Keratinocyte (primary cell): ENCODE measurements around the gene FCRL5. TPM values are rescaled to one million over a fixed set of nuclear protein-coding genes. Genes with fewer than 3 reads are reported as not detected.

Experiments
- DNase-seq: peaks from one replicate; pipeline ENCODE4 v3.0.0-alpha.2; 2011; ENCODE audit warnings: low read depth, missing footprints, low spot score
- FAIRE-seq: peaks from 2 replicates; lab custom pipeline; 2011; peaks lifted over from hg19 to GRCh38; lab: Jason Lieb, UNC
- H2AFZ ChIP-seq: 2 replicates; pipeline ENCODE4 v1.6.0; 2012; ENCODE audit warnings: low read length, control low read depth, inconsistent platforms; ENCODE audit not compliant: control insufficient read depth
- H3K27ac ChIP-seq: 2 replicates; pipeline ENCODE4 v1.5.1; 2011; ENCODE audit warnings: low read length; ENCODE audit not compliant: control insufficient read depth, insufficient read depth
- H3K27me3 ChIP-seq: 3 replicates; pipeline ENCODE4 v1.6.0; 2011; ENCODE audit warnings: low read length; ENCODE audit not compliant: control insufficient read depth, insufficient read depth; ENCODE audit errors: extremely low read depth
- H3K36me3 ChIP-seq, 2 experiments: 2 replicates in 1 of 2; 3 replicates in 1 of 2; pipeline ENCODE4 v1.5.1; 2011; ENCODE audit warnings: low read length in 2 of 2, mild to moderate bottlenecking in 1 of 2; ENCODE audit not compliant: control insufficient read depth in 2 of 2, insufficient read depth in 2 of 2; ENCODE audit errors: extremely low read depth in 1 of 2
- H3K4me1 ChIP-seq: 3 replicates; pipeline ENCODE4 v1.5.1; 2011; ENCODE audit warnings: low read length; ENCODE audit not compliant: control insufficient read depth, insufficient read depth; ENCODE audit errors: extremely low read depth
- H3K4me2 ChIP-seq: 3 replicates; pipeline ENCODE4 v1.6.0; 2011; ENCODE audit warnings: low read depth, low read length; ENCODE audit not compliant: control insufficient read depth, insufficient read depth; ENCODE audit errors: extremely low read depth
- H3K4me3 ChIP-seq, 3 experiments: fragments of 200-600 bp in 1 of 3; sonication (generic) in 1 of 3; 2 replicates in 2 of 3; 3 replicates in 1 of 3; pipeline ENCODE4 v1.5.1; 2011 to 2016; ENCODE audit warnings: low read length in 3 of 3, mild to moderate bottlenecking in 3 of 3, control low read depth in 2 of 3, inconsistent platforms in 1 of 3, low read depth in 1 of 3, mixed read lengths in 1 of 3, mixed run types in 1 of 3, moderate library complexity in 1 of 3; ENCODE audit not compliant: control insufficient read depth in 2 of 3, insufficient read depth in 2 of 3; ENCODE audit errors: extremely low read depth in 1 of 3
- H3K79me2 ChIP-seq: 2 replicates; pipeline ENCODE4 v1.6.0; 2012; ENCODE audit warnings: low read length; ENCODE audit not compliant: control insufficient read depth, insufficient read depth
- H3K9ac ChIP-seq: 3 replicates; pipeline ENCODE4 v1.6.0; 2011; ENCODE audit warnings: low read length; ENCODE audit not compliant: control insufficient read depth, insufficient read depth; ENCODE audit errors: extremely low read depth
- H3K9me1 ChIP-seq: 3 replicates; pipeline ENCODE4 v1.6.0; 2011; ENCODE audit warnings: low read length; ENCODE audit not compliant: control insufficient read depth, insufficient read depth; ENCODE audit errors: extremely low read depth
- H3K9me3 ChIP-seq: 2 replicates; pipeline ENCODE4 v1.5.1; 2012; ENCODE audit warnings: low read depth, low read length; ENCODE audit not compliant: control insufficient read depth
- H4K20me1 ChIP-seq: 3 replicates; pipeline ENCODE4 v1.6.0; 2011; ENCODE audit warnings: low read length; ENCODE audit not compliant: control insufficient read depth, insufficient read depth; ENCODE audit errors: extremely low read depth
- CTCF ChIP-seq, 3 experiments: IDR thresholded peaks in 1 of 3; conservative IDR thresholded peaks in 1 of 3; optimal IDR thresholded peaks in 1 of 3; 2 replicates in 2 of 3; 3 replicates in 1 of 3; pipeline versions ENCODE3 to v1.5.1; 2011; ENCODE audit warnings: low read length in 3 of 3, mild to moderate bottlenecking in 3 of 3, moderate library complexity in 2 of 3, control low read depth in 1 of 3, inconsistent platforms in 1 of 3; ENCODE audit not compliant: insufficient read depth in 2 of 3; ENCODE audit errors: extremely low read depth in 1 of 3
- EZH2 ChIP-seq: IDR thresholded peaks from one replicate; pipeline ENCODE4 v1.6.1; 2012; ENCODE audit warnings: inconsistent platforms, mild to moderate bottlenecking, low read length, moderate library complexity
- dilution Hi-C: fragments of 300-500 bp; cut with MboI; formaldehyde crosslinking; loops from one replicate; pipeline ENCODE4 v1.7.0; 2020; ENCODE audit warnings: low sequenced_read_pairs; ENCODE audit not compliant: extremely low pct_ligation_motif_present
- polyA plus RNA-seq, 5 experiments: library from polyadenylated mRNA; depleted of rRNA in 3 of 5; stranded (reverse) in 3 of 5; stranded (forward) in 1 of 5; unstranded in 1 of 5; fragments of >200 nt; gene quantifications; 1 replicate in 1 of 5; 2 replicates in 3 of 5; 3 replicates in 1 of 5; pipeline versions ENCODE4 v1.2.1 to v1.2.3, GENCODE V29; 2011 to 2012; ENCODE audit warnings: missing spikeins in 2 of 5, low read depth in 1 of 5, low replicate concordance in 1 of 5

FCRL5 gene
- polyA plus RNA-seq, 1 donor (not counting 4 experiments of a cell fraction or from before 2014, with no cell fraction given), result not detected

- H3K4me2 ChIP-seq, result no peak overlapping the region
- no peaks in the 10 kb centered on the region for H3K27me3 ChIP-seq
- no peak overlapping the region for H3K4me3 ChIP-seq
- H3K9me1 ChIP-seq, result no peaks in the 10 kb centered on the region
- no peaks in the 10 kb centered on the region for H3K4me1 ChIP-seq
- H3K9ac ChIP-seq, result no peak overlapping the region
- H4K20me1 ChIP-seq, result no peaks in the 10 kb centered on the region
- no peaks in the 10 kb centered on the region for H3K9me3 ChIP-seq
- DNase-seq, result no peak
- H3K79me2 ChIP-seq, result no peaks in the 10 kb centered on the region
- no peaks in the 10 kb centered on the region for H3K36me3 ChIP-seq
- dilution Hi-C loops, result loop anchor here (25.0 kb wide), 1 partner anchor 128 kb away; no protein-coding TSS in a partner anchor
- peak; percentile 61 to 72 (median 61) for TF ChIP-seq CTCF (optimal IDR thresholded peaks at IDR 0.05 in 1 of 3, IDR thresholded peaks at IDR 0.05 in 1 of 3, conservative IDR thresholded peaks at IDR 0.05 in 1 of 3; ENCODE audit: extremely low read depth in 1 of 3, insufficient read depth in 2 of 3, low read length in 3 of 3)
- TF ChIP-seq EZH2, result no peak
- no peak overlapping the region for H3K27ac ChIP-seq
- no peak for FAIRE-seq
- no peak overlapping the region for H2AFZ ChIP-seq
Observed at GRCh38 chr1:157490467-157491165, 61.7 kb downstream of the FCRL5 start.

GRCh38 chr1:157488156-157488555 is 64.2 kb downstream of the FCRL5 start:
- no peak for TF ChIP-seq CTCF (optimal IDR thresholded peaks at IDR 0.05 in 1 of 3, IDR thresholded peaks at IDR 0.05 in 1 of 3, conservative IDR thresholded peaks at IDR 0.05 in 1 of 3; ENCODE audit: extremely low read depth in 1 of 3, insufficient read depth in 2 of 3, low read length in 3 of 3)
- TF ChIP-seq EZH2, result no peak
- H3K4me1 ChIP-seq, result no peaks in the 10 kb centered on the region
- no peaks in the 10 kb centered on the region for H4K20me1 ChIP-seq
- no peak overlapping the region for H3K4me2 ChIP-seq
- no peak overlapping the region for H3K4me3 ChIP-seq
- dilution Hi-C loops, result loop anchor here (25.0 kb wide), 1 partner anchor 126 kb away; no protein-coding TSS in a partner anchor
- H3K9me3 ChIP-seq, result no peaks in the 10 kb centered on the region
- H3K9ac ChIP-seq, result no peak overlapping the region
- H2AFZ ChIP-seq, result no peak overlapping the region
- H3K27me3 ChIP-seq, result no peaks in the 10 kb centered on the region
- no peaks in the 10 kb centered on the region for H3K79me2 ChIP-seq
- no peaks in the 10 kb centered on the region for H3K36me3 ChIP-seq
- no peak for FAIRE-seq
- H3K9me1 ChIP-seq, result no peaks in the 10 kb centered on the region
- no peak for DNase-seq
- no peak overlapping the region for H3K27ac ChIP-seq
